Natural killer cell (primary cell): ENCODE results near the gene ZKSCAN3. TPM values are rescaled to one million over a fixed set of nuclear protein-coding genes. Genes with fewer than 3 reads are reported as not detected.

ENCODE experiments used
- ATAC-seq, 3 donors: fragments of 150-1000 bp in 2 of 3; fragments of 200-7000 bp in 1 of 3; cut with Tn5 transposase; 1 replicate in 1 of 3; 2 replicates in 2 of 3; pipeline ENCODE4 v1.10.0; 2021; ENCODE audit warnings: mild to moderate bottlenecking in 2 of 3, moderate library complexity in 2 of 3
- DNase-seq, 2 donors: peaks; one replicate each; pipeline versions ENCODE4 v3.0.0 to v3.0.0-alpha.2; 2013 to 2021; ENCODE audit warnings: mixed read lengths in 1 of 2
- H3K27ac ChIP-seq: one replicate; pipeline ENCODE4 v1.5.1; 2013; ENCODE audit warnings: mild to moderate bottlenecking, low read length
- H3K27me3 ChIP-seq: one replicate; pipeline ENCODE4 v1.6.1; 2013; ENCODE audit warnings: low read length; ENCODE audit not compliant: control insufficient read depth, insufficient read depth
- H3K36me3 ChIP-seq: one replicate; pipeline ENCODE4 v1.6.1; 2013; ENCODE audit warnings: low read length; ENCODE audit not compliant: control insufficient read depth, insufficient read depth
- H3K4me1 ChIP-seq: one replicate; pipeline ENCODE4 v1.6.1; 2013; ENCODE audit warnings: low read length; ENCODE audit not compliant: control insufficient read depth, insufficient read depth
- H3K4me3 ChIP-seq: one replicate; pipeline ENCODE4 v1.5.1; 2013; ENCODE audit warnings: low read length
- H3K9me3 ChIP-seq: one replicate; pipeline ENCODE4 v1.6.1; 2013; ENCODE audit warnings: low read length; ENCODE audit not compliant: control insufficient read depth, insufficient read depth
- H3K27ac Mint-ChIP-seq, 2 donors: one replicate each; pipeline ENCODE4 v1.8.0; 2022; ENCODE audit warnings: mild to moderate bottlenecking in 2 of 2, mixed read lengths in 2 of 2, moderate library complexity in 1 of 2
- H3K27me3 Mint-ChIP-seq, 2 donors: one replicate each; pipeline ENCODE4 v1.8.0; 2022; ENCODE audit warnings: low read depth in 2 of 2, mixed read lengths in 2 of 2
- H3K36me3 Mint-ChIP-seq: one replicate; pipeline ENCODE4 v1.8.0; 2022; ENCODE audit warnings: mixed read lengths
- H3K4me1 Mint-ChIP-seq, 2 donors: one replicate each; pipeline ENCODE4 v1.8.0; 2022; ENCODE audit warnings: mixed read lengths in 2 of 2
- H3K4me3 Mint-ChIP-seq: one replicate; pipeline ENCODE4 v1.8.0; 2022; ENCODE audit warnings: mild to moderate bottlenecking, moderate library complexity, mixed read lengths
- H3K9me3 Mint-ChIP-seq, 2 donors: one replicate each; pipeline ENCODE4 v1.8.0; 2022; ENCODE audit warnings: mixed read lengths in 2 of 2
- WGBS: methylation state at CpG from one replicate; pipeline ENCODE4 v1.1.7; 2013; ENCODE audit warnings: missing lambda C conversion rate; ENCODE audit not compliant: insufficient coverage; 5-methylcytosine and 5-hydroxymethylcytosine counted together
- intact Hi-C: fragments of 100-400 bp; cut with micrococcal nuclease; formaldehyde crosslinking; loops from one replicate; pipeline ENCODE4 v1.14.2; 2022
- total RNA-seq, 4 donors: library from RNA; stranded (reverse); fragments of 120-200 nt in 1 of 4; gene quantifications; one replicate each; pipeline versions ENCODE4 v1.2.3 to v1.2.4, GENCODE V29; 2013 to 2022
- TF ChIP-seq, protein P1 (sequence below): fragments of 200-600 bp; IDR thresholded peaks from one replicate; pipeline ENCODE4 v1.8.0; 2022; ENCODE audit warnings: antibody characterized with exemption

The ZKSCAN3 gene
- total RNA-seq, 3 donors from 2014 or later (not counting 1 experiment from before 2014, with no cell fraction given): 3.1 to 6.0 (median 4.7) TPM

- Histone ChIP-seq H3K36me3 (no peaks in the 10 kb centered on the region), H3K4me1 (peaks cover 18% of the 10 kb centered on the region), H3K27ac (peak overlapping the region; percentile 93), H3K9me3 (no peaks in the 10 kb centered on the region), H3K4me3 (no peak overlapping the region), H3K27me3 (no peaks in the 10 kb centered on the region)
- H3K4me1 Mint-ChIP-seq: peaks cover 0 to 15% of the 10 kb centered on the region in 2 donors
- H3K27ac Mint-ChIP-seq: no peak overlapping the region
- peaks cover 0 to 8% of the 10 kb centered on the region in 2 donors for H3K9me3 Mint-ChIP-seq
- H3K4me3 Mint-ChIP-seq: no peak overlapping the region
- DNase-seq: no peak
- intact Hi-C loops: loop anchor here (5.0 kb wide), 3 partner anchors 85 to 255 kb away; partner anchors contain the start of genes ZKSCAN4 and ZNF165
- H3K27me3 Mint-ChIP-seq: peaks cover 3 to 22% of the 10 kb centered on the region in 2 donors
- no peak for ATAC-seq
- TF ChIP-seq, protein P1, sequence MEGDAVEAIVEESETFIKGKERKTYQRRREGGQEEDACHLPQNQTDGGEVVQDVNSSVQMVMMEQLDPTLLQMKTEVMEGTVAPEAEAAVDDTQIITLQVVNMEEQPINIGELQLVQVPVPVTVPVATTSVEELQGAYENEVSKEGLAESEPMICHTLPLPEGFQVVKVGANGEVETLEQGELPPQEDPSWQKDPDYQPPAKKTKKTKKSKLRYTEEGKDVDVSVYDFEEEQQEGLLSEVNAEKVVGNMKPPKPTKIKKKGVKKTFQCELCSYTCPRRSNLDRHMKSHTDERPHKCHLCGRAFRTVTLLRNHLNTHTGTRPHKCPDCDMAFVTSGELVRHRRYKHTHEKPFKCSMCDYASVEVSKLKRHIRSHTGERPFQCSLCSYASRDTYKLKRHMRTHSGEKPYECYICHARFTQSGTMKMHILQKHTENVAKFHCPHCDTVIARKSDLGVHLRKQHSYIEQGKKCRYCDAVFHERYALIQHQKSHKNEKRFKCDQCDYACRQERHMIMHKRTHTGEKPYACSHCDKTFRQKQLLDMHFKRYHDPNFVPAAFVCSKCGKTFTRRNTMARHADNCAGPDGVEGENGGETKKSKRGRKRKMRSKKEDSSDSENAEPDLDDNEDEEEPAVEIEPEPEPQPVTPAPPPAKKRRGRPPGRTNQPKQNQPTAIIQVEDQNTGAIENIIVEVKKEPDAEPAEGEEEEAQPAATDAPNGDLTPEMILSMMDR: no peak
- H3K36me3 Mint-ChIP-seq: peaks cover 6% of the 10 kb centered on the region
Measured at GRCh38 chr6:28337121-28337520, 12.6 kb upstream of the ZKSCAN3 start.

GRCh38 chr6:28340310-28341095, 9.2 kb upstream of the ZKSCAN3 start:
- Histone ChIP-seq H3K27ac (no peak overlapping the region), H3K27me3 (no peaks in the 10 kb centered on the region), H3K36me3 (no peaks in the 10 kb centered on the region), H3K4me3 (no peak overlapping the region), H3K4me1 (peaks cover 12% of the 10 kb centered on the region), H3K9me3 (no peaks in the 10 kb centered on the region)
- Mint-ChIP-seq H3K4me1 (no peaks in the 10 kb centered on the region), H3K27me3 (peaks cover 3 to 22% of the 10 kb centered on the region in 2 donors), H3K4me3 (no peak overlapping the region), H3K36me3 (peaks cover 6% of the 10 kb centered on the region), H3K9me3 (peaks cover 0 to 8% of the 10 kb centered on the region in 2 donors), H3K27ac (no peak overlapping the region)
- TF ChIP-seq, protein P1: no peak
- no peak for DNase-seq
- intact Hi-C loops: no loop called here
- no peak for ATAC-seq
- no CpG with 5 or more reads among the region's 1 CpG for WGBS

- Mint-ChIP-seq H3K27me3 (peaks cover 12 to 40% of the 10 kb centered on the region in 2 donors), H3K36me3 (peaks cover 6% of the 10 kb centered on the region), H3K27ac (no peak overlapping the region), H3K4me3 (no peak overlapping the region), H3K4me1 (no peaks in the 10 kb centered on the region), H3K9me3 (peaks cover 0 to 8% of the 10 kb centered on the region in 2 donors)
- ATAC-seq (no peak), DNase-seq (no peak)
- Histone ChIP-seq H3K4me1 (no peaks in the 10 kb centered on the region), H3K4me3 (no peak overlapping the region), H3K36me3 (no peaks in the 10 kb centered on the region), H3K27me3 (no peaks in the 10 kb centered on the region), H3K27ac (no peak overlapping the region), H3K9me3 (no peaks in the 10 kb centered on the region)
- 91% methylated on average over 1 of the region's 1 CpG for WGBS
- TF ChIP-seq, protein P1: no peak
- intact Hi-C loops: no loop called here
Measured at GRCh38 chr6:28343898-28344677, 5.7 kb upstream of the ZKSCAN3 start.
